Measurements from ENCODE around the gene ADRA1B.
"Not testable (repeated sequence)": the region's sequence is repeated elsewhere in the genome, so short reads cannot be mapped to it uniquely, and the experiment has no call there.

The ADRA1B gene

DNA sequence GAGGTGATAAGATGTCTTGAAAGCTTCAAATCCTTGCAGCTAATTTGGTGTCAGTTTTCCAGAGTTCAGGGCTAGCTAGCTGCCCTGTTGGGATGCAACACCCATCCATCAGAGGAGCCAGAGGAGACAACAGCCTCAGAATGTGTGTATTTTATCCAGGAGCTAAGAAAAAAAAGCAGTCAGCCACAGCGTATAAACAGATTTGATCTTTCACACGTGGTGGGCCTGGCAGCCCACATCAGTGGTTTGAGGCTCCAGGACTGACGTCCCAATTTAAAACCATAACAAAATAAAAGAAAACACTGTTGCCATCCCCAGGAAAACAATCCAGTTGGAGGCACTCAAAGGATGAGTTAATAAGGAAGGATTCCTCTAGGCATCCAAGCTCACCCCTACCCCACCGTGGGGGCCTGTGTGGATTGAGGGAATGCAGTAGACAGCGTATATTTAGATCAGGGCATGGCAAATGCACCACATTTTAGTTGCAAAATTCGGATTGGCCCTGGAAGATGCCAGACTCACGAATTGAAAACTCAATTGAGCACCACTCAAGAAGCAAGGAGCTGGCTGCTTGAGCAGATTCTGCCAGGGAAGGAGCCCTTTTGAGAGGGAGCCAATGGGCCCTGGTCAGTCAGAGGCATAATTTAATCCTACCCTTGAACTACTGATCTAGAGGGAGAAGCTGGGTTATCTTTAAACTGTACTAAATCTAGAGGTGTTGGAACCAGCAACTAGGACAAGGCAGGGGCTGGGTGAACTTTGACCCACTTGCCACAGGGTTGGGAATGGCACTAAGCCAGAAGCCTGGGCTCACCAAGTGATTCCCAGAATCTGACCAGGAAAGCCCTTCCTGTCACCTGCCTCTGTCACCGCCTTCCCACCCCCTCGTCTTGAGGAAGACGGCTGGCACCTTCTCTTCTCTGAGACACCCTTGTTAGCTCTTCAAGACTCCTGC is 17.5 kb downstream of the ADRA1B start:
- DNase-seq: no peak

DNA sequence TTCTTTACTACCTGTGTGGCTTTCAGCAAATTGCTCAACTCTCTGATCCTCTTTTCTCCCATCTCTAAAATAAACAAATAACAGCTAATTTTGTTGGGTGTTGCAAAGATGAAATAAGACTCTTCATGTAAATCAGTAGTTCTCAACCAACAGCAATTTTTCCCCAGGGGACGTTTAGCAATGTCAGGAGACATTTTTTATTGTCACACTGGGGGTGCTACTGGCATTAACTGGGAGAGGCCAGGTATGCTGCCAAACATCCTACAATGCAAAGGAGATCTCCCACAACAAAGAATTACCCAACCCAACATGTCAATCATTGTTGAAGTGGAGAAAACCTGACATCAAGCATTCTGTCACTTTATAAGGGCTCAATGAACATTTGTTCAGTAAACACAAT is 19.7 kb downstream of the ADRA1B start:
- DNase-seq: no peak

DNA sequence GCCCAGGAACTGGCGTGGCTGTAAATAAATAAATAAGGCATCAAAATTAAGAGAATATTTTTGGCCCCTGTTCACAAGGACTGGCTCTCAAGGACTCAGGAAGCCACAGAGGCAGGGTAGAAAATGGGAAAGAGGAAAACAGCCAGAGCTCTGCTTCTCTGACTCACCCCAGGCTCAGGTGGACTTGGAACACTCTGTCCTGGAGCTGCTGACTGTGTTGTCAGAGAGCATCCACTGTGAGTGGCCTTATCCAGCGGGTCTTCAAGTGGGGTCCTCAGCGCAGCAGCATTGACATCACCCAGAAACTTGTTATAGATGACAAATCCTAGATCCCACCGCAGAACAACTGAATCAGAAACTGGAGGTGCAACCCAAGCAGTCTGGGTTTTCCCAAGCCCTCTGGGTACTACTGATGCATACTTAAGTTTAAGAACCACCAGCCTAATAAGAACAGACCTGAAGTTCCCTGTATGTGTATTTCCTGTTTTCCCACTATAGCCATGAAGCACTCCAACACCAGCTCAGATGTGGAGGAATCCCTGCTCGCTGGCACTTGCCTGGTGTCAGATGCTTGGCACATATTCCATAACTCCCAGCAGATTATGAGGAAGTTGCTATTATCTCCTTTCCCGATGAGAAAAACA is 20.5 kb downstream of the ADRA1B start:
- no peak for DNase-seq

DNA sequence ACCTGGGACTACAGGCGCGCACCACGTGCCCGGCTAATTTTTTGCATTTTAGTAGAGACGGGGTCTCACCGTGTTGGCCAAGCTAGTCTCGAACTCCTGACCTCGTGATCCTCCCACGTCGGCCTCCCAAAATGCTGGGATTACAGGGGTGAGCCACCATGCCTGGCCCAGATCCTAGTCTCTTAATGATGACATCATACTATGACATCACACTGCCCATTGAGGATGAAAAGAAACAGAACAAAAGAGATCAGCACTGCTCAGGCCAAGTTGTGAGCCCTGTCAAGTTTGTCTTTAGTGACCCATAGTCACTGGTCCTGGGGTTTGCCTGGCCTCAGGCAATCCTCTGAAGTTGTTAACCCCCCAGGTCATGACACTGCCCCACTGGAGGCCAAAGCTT is 21.3 kb downstream of the ADRA1B start:
- no peak for DNase-seq

DNA sequence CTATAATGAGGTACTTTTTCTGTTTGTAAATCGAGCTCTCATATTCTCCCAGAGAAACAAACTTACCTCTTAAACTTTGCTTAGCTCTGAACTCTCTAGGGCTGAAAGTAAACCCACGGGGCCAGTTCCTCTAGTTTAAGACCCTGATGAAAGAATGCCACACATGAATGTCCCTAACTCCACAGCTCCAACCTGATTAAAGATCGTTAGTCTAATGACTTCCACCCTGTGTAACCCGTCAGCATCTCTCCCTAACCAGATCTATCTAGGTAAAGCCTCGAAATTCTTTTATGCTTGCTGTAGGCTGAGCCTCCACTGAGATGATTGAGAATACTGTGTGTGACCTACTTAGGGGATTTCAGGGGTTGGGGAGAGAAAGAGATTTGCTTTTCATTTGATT is 27.0 kb downstream of the ADRA1B start:
- DNase-seq: no peak

DNA sequence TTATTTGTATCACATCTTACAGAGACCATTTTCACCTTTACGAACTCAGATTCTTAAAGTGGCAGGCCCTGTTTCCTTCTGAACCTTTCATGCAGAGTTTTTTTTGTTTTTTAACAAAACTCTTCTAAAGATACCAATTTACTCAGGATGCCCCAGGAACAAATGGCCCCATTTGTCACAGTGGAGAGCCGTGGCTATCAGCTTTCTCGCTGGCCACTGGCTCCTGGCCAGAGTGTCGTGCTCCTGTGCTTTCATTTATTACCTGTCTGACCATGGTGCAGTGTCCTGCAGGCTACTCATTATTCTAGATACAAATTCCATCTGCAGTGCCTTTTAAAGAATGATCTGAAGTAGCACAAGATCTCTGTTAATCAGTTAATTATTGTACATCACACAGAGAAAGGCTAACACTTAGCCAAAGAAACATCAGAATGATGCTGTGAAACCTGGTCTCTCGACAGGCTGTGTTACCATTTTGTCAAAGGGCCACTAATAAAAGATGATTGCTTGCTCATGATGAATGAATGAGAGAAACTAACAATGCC is 27.8 kb downstream of the ADRA1B start:
- DNase-seq: no peak

DNA sequence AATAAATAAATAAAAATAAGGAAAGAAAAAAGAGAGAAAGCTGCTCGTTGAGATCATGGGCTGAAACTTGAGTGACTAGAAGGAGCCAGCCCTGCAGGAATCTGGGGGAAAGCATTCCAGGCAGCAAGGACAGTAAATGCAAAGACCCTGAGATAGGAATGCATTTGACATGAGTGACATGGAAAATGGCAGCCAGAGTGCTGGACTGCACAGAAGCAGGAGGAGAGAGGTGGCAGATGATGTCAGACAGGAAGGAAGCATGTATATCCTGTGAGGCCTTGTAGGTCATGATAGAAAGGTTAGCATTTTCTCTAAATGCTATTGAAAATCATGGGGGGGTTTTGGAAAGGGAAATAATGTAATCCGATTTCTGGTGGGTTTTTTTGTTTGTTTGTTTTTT is 29.1 kb downstream of the ADRA1B start:
- DNase-seq: no peak

DNA sequence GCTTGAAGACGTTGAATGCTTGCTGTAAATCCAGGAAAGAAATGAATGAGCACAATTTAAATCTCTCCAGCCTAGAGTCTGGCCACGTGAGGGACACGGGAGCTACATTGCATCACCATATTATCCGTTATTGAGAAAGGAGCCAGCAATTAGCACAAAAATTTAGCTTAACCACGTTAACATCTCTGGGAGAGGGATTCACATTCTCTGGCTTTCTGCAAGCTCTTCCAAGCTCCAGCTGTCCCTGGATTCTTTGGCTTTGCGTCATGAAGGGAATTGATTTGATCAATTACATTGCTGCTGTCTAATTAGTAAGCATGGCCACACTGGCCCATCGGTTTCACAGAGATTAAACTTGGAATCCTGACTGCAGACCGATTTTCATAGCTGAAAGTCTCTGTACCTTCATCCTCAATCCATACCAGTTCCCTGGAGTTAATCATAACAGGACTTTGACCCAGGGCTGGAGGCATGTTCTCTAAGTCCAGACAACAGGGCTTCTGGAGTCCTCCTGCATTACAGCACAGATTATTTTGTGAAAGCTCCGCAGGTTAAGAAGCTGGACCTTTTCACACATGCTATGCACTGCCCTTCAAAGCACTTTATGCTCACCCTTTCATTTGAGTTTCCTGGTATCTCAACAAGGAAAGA is 31.6 kb downstream of the ADRA1B start:
- no peak for DNase-seq

DNA sequence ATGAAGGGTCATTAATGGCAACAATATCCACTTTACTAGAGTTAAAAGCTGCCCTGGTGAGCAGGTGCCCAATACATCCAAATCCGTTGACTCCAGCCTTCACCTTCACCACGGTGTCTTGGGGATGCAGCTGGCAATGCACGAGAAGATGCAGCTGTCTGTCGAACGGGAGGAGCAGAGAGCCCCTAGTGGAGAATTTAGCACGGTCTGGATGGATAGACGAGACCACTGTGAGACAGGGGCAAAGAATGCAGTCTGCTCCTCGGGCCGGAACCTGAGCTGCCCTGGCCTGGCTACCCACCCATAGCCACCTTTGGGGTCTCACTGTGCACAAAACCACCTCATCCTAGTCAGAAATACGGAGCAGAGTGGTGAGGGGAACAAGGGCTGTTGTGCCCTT is 35.1 kb downstream of the ADRA1B start:
- no peak for DNase-seq

DNA sequence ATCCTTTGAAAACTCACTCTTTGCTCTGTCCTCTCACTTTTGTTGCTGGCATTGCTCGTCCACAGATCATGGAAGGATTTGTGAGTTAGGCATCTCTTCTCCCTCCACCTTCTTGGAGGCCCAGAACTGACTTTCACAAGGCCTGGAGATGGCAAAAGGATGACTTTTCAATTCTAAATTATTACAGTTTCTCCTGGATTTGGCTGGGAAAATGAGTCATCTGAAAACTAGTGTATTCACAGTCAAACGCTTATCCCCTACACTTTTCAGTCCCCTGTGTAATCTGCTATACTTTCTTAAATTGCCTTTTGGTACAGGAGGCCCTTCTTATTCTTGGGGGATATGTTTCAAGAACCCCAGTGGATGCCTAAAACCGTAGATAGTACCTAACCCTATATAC is 35.6 kb downstream of the ADRA1B start:
- DNase-seq: no peak

DNA sequence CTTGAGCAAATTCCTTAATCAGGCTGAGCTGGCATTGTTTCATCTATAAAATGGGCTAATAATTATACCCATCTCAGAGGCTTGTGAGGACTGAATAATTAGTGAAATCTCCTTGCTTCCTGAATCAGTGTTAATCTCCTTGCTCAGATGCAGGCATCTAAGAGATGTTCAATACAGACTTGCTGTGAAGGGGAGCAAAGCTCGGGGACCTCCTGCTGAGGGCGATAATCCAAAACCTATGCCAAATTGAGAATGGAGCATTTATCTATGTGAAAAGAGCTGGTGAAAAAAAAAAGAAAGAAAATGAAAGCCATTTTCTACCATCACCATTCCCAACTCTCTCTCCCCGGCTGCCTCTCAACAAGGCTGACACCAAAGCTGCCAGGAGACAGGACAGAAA is 37.3 kb downstream of the ADRA1B start:
- DNase-seq: no peak

DNA sequence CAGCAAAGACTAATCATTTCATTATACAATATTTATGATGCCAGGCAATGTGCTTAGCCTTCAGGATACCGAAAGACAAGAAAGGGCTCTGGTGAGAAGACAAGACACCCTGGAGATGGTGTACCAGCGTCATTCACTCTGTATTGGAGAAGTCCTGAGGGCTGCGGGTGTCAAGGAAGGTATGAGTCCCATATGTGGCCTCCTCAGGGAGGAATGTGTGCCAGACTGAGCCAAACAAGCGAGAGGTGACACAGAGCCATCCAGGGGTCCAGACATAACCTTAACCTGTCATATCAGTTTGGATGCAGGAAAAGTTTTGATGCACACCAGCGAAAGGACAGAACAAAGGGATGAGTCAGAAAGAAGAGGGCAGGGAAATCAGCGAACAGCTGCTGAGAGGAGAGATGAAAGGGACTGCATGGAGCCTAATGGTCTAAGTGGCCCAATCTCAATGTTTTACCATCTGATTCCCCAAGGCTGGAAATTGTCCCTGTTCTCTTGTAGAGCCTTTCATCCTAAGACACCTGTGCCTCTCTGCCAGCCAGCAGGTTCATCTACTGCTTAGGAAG is 38.9 kb downstream of the ADRA1B start:
- no peak for DNase-seq

DNA sequence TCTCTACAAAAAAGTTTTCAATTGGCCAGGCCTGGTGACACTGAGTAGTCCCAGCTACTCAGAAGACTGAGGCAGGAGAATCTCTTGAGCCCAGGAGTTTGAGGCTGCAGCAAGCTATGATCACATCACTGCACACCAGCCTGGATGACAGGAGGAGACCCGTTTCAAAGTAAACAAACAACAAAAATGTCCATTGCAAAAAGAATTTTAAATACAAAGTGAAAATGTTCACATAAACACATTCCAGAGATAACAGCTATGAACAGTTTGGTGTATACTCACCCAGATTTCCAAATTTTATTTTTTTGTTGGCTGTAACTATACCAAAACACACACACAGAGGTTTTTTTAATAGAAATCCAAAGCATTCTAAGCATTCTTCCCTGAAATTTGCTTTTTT is 39.8 kb downstream of the ADRA1B start:
- no peak for DNase-seq

DNA sequence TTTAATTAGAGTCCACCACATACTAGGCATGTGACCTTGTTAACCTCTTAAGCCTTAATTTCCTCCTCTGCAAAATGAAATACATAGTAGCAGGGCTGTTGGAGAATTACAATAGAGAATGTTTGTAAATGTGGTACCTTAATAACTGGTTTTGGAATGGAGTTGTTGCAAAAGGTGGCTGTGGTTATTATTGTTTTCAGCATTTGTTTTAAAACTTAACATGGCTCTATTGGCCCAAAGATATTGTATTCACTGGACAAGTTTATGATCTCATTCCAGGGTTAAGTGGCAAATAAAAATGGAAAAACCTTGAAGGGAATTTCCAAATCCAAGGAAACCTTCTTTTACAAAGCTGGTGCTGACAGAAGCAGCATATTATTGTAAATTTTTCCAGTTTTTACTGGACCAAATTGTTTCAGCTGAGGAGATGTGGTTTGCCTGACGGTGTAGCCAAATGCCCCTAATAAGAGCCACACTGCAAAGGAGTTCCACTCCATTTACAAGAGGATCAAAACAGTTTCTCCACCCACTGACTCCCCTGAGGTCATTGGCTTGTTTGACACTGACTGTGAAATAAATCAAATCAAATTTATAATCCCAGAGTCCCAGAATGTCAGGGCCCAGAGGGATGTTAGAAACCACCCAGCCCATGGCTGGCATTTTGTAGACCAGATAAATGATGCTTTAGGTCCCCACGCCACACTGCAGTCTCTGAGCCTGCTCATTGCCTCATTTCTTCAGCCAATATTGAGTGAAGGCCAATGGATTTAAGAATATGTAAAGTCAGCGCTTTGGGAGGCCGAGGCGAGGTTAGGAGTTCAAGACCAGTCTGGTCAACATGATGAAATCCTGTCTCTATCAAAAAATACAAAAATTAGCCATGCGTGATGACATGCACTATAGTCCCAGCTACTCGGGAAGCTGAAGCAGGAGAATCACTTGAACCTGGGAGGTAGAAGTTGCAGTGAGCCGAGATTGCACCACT is 45.2 kb downstream of the ADRA1B start:
- DNase-seq: no peak

DNA sequence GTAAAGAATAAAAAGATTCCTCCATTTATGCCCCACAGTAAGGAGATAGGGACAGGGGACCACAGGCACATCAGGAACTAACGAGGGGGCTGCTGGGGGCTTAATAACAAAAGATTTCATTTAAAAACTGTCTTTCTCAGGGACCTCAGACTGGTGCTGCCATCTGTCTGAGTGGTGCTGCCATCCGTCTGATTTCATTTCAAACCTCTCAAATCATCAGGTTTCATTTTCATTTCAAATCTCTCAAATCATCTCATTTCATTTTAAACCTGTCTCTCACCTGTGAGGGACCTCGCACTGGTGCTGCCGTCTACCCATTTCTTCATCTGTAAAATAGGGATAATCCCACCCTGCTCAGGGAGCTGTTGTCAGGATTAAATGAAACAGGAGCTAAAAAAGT is 45.9 kb downstream of the ADRA1B start:
- no peak for DNase-seq

DNA sequence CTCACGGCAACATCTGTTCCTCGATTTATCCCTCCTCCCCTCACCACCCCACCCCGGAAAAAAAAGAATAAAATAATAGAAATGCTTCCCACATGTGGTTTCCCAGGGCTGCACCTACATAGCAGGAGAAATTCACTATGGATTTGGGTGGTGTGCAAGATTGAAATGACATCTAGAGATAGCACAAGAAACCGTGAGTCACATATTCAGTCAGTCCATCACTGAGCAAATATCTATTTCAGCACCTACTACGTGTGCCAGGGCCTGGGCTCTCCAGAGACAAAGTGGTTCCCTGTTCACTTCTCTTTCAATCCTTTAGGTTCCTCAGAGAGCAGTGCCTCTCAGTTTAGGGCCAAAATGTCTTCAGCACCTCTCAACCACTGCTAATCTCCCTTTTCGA is 47.7 kb downstream of the ADRA1B start:
- no peak for DNase-seq

DNA sequence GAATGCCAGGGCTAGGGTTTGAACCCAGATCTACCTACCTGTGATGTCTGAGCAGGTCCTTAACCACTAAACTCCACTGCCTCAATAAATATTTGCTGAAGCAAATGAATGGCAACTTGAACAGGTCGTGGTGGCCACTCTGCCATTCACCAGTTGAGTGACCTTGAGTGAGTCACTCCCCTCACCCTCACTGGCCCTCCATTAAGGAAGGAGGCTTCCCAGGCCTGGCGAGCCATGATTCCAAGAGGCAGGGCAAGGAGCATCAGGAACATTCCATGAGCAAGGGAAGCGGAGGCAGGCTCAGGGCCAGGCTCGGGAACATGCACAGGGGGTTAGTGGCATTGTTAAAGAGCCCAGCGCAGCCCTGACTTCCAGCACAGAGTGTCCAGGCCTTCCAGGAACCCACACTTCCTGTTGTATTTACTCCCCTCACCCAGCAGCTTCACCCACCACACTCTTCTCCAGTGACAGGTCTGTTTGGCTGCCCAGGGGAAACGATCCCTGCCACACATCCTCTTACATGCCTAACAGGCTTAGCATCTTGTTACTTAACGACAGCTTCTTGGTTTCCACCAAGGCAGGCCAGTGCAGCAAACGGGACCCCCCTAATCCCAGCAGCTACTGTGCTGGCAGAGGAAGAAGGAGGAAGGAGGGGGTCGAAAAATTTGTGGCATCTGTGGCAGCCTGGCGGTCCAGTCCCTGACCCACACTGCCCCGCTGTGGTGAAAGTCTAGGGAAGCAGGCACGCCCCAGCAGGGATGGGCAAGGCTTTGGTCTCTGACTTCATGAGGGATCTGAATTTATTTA is 49.0 kb downstream of the ADRA1B start:
- DNase-seq: no peak

DNA sequence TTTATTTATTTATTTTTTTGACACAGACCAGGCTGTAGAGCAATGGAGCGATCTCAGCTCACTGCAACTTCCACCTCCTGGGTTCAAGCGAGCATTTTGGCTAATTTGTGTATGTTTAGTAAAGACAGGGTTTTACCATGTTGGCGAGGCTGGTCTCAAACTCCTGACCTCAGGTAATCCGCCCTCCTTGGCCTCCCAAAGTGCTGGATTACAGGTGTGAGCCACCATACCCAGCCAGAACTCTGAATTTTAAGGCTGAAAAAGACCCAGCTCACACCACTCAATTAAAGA is 49.5 kb downstream of the ADRA1B start:
- DNase-seq: not testable (repeated sequence)

DNA sequence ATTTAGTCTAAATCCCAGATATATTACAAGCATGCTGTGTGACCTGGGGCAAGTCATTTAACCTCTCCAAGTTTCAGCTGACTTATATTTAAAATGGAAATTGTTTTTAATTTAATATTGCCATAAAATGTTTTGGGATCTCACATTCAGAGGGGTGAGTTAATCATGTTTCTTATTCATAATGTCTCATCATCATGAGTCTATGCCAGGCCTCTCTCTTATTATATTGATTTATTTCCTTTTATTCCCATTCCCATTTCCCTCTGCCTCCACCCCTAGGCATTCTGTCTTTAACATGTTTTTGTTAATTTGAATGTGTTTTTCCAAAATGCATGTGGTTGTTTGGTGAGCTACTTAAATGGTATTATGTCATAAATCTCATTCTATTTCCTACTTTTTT is 53.7 kb downstream of the ADRA1B start:
- no peak for DNase-seq

DNA sequence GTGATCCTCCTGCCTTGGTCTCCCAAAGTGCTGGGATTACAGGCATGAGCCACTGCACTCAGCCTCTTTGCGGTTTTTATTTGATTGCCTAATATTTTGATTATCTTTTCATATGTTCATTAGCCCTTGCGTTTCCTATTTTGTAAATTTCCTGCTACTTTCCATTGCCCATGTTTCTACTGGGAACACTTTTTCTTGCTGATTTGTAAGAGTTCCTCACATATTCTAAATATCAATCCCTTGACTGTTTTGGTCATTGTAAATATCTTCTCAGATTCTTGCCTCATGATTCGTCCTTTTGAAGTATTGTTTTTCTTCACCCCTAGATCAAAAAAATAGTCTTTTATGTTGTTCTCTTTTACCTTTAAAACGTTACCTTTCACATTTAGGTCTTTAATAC is 54.8 kb downstream of the ADRA1B start:
- no peak for DNase-seq

DNA sequence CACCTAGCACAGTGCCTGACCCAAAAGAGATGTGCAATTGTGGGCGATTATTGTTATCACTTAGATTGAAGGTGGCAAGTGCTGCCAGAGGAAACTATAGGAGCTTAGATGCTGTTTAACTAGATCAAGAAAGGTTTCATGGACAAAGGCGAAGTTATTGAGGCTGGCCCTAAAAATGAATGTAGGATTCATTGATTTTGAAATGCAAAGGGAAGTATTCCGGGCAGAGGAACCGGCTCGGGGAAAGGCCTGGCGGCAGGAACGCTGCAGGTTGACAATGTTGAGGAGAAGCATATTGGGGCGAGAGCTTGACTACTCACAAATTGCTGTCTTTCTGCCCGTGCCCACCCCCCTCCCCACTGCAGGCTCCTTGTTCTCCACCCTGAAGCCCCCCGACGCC is 55.2 kb downstream of the ADRA1B start:
- DNase-seq: no peak

Measured in NCI-H1436 treated with DMSO at 0.1 percent for 48 hours (cell line).